Lower leg skin (tissue), 4 donors: ENCODE measurements around the gene GGTA1. TPM values are rescaled to one million over a fixed set of nuclear protein-coding genes. Genes with fewer than 3 reads are reported as not detected.
"Not testable (repeated sequence)": the region's sequence is repeated elsewhere in the genome, so short reads cannot be mapped to it uniquely, and the experiment has no call there.

Experiments used
- DNase-seq, 2 donors: peaks; one replicate each; pipeline ENCODE4 v3.0.0-alpha.2; 2019; ENCODE audit warnings: low spot score in 2 of 2
- H3K4me3 ChIP-seq: fragments of 200-600 bp; sonication (generic); 2 replicates; pipeline ENCODE4 v1.5.1; 2017; ENCODE audit warnings: mild to moderate bottlenecking, low read depth; ENCODE audit not compliant: poor library complexity, severe bottlenecking
- CTCF ChIP-seq, 3 donors: fragments of 450-650 bp; IDR thresholded peaks; one replicate each; pipeline ENCODE4 v1.5.1; 2016; ENCODE audit warnings: antibody characterized with exemption in 3 of 3, mild to moderate bottlenecking in 3 of 3, moderate library complexity in 2 of 3
- POLR2A ChIP-seq, 2 donors: fragments of 450-650 bp; IDR thresholded peaks; one replicate each; pipeline ENCODE4 v1.6.1; 2016 to 2017; ENCODE audit warnings: antibody characterized with exemption in 2 of 2, mild to moderate bottlenecking in 1 of 2, moderate library complexity in 1 of 2
- WGBS, 2 donors: methylation state at CpG; one replicate each; pipeline ENCODE4 v1.1.5; 2018; 5-methylcytosine and 5-hydroxymethylcytosine counted together
- intact Hi-C: fragments of 100-400 bp; cut with DNase I; formaldehyde crosslinking; loops from one replicate; pipeline ENCODE4 v1.15.0; 2023; ENCODE audit warnings: low total_unique reads
- total RNA-seq, 4 donors: library from RNA; depleted of rRNA; stranded (reverse); fragments of >200 nt; gene quantifications; one replicate each; pipeline ENCODE4 v1.1.0, GENCODE V29; 2016

GGTA1 gene
- total RNA-seq, 4 donors from 2014 or later = 5.4 to 11.9 (median 8.0) TPM

GRCh38 chr9:121527371-121527770, 27.7 kb upstream of the GGTA1 start:
- 84 to 94% methylated on average over 15 to 16 of the region's 16 CpGs for WGBS, 2 donors
- no peak for TF ChIP-seq CTCF (IDR thresholded peaks at IDR 0.05)
- no peak for TF ChIP-seq POLR2A (IDR thresholded peaks at IDR 0.05)
- intact Hi-C loops = no loop called here
- no peak for DNase-seq
- no peak overlapping the region for H3K4me3 ChIP-seq

- 88 to 89% methylated on average over 2 of the region's 2 CpGs for WGBS, 2 donors
- intact Hi-C loops, DNase-seq, H3K4me3 ChIP-seq: not testable (repeated sequence)
These were observed 20.0 kb upstream of the GGTA1 start for GRCh38 chr9:121519688-121520087.

- no peak overlapping the region for H3K4me3 ChIP-seq
- no peak for DNase-seq
- TF ChIP-seq CTCF (IDR thresholded peaks at IDR 0.05) = no peak
- no peak for TF ChIP-seq POLR2A (IDR thresholded peaks at IDR 0.05)
- WGBS, 2 donors = 93 to 95% methylated on average over 2 of the region's 2 CpGs
- intact Hi-C loops = no loop called here
These were observed 19.0 kb upstream of the GGTA1 start for GRCh38 chr9:121518634-121519033.

GRCh38 chr9:121513166-121513565, 13.5 kb upstream of the GGTA1 start:
- 81 to 84% methylated on average over 4 of the region's 4 CpGs for whole genome bisulfite sequencing, 2 donors
- H3K4me3 ChIP-seq, intact Hi-C loops, DNase-seq: not testable (repeated sequence)

- 55 to 78% methylated on average over 15 of the region's 15 CpGs for WGBS, 2 donors
- intact Hi-C loops = no loop called here
- DNase-seq = no peak
These were observed 11.3 kb upstream of the GGTA1 start for GRCh38 chr9:121510766-121511550.

GRCh38 chr9:121509180-121509579, 9.5 kb upstream of the GGTA1 start:
- WGBS, 2 donors = 91 to 95% methylated on average over 5 of the region's 5 CpGs
- intact Hi-C loops = no loop called here
- DNase-seq = no peak
- H3K4me3 ChIP-seq = no peak overlapping the region
- TF ChIP-seq CTCF (IDR thresholded peaks at IDR 0.05) (no peak), POLR2A (IDR thresholded peaks at IDR 0.05) (no peak)

More at GRCh38 chr9:121510766-121511550, 11.3 kb upstream of the GGTA1 start:
- TF ChIP-seq POLR2A (IDR thresholded peaks at IDR 0.05) = no peak
- no peak for TF ChIP-seq CTCF (IDR thresholded peaks at IDR 0.05)
- H3K4me3 ChIP-seq = no peak overlapping the region

- TF ChIP-seq CTCF (IDR thresholded peaks at IDR 0.05) = no peak
- TF ChIP-seq POLR2A (IDR thresholded peaks at IDR 0.05) = no peak
- no peak overlapping the region for H3K4me3 ChIP-seq
- no peak for DNase-seq
- intact Hi-C loops = no loop called here
These were observed 8.8 kb upstream of the GGTA1 start for GRCh38 chr9:121508415-121508814.
